GM04504 (cell line): ENCODE measurements around the gene CFAP91.

Experiments used
- DNase-seq: peaks from one replicate; pipeline ENCODE4 v3.0.0-alpha.2; 2012; ENCODE audit warnings: low read depth

Gene CFAP91

GRCh38 chr3:119743921-119744320, 41.1 kb downstream of the CFAP91 start:
- DNase-seq, result no peak

GRCh38 chr3:119745942-119746341, 43.1 kb downstream of the CFAP91 start:
- no peak for DNase-seq

GRCh38 chr3:119746423-119746822, 43.6 kb downstream of the CFAP91 start:
- no peak for DNase-seq

- DNase-seq, result no peak
These were observed 44.5 kb downstream of the CFAP91 start for GRCh38 chr3:119747357-119747756.

- no peak for DNase-seq
These were observed 46.2 kb downstream of the CFAP91 start for GRCh38 chr3:119748991-119749390.

GRCh38 chr3:119751423-119751822, 48.6 kb downstream of the CFAP91 start:
- DNase-seq, result no peak
